Measurements from ENCODE around the gene LEF1.
A peak's percentile ranks its signal among the peaks of the same experiment; 100 is the strongest.

DNA sequence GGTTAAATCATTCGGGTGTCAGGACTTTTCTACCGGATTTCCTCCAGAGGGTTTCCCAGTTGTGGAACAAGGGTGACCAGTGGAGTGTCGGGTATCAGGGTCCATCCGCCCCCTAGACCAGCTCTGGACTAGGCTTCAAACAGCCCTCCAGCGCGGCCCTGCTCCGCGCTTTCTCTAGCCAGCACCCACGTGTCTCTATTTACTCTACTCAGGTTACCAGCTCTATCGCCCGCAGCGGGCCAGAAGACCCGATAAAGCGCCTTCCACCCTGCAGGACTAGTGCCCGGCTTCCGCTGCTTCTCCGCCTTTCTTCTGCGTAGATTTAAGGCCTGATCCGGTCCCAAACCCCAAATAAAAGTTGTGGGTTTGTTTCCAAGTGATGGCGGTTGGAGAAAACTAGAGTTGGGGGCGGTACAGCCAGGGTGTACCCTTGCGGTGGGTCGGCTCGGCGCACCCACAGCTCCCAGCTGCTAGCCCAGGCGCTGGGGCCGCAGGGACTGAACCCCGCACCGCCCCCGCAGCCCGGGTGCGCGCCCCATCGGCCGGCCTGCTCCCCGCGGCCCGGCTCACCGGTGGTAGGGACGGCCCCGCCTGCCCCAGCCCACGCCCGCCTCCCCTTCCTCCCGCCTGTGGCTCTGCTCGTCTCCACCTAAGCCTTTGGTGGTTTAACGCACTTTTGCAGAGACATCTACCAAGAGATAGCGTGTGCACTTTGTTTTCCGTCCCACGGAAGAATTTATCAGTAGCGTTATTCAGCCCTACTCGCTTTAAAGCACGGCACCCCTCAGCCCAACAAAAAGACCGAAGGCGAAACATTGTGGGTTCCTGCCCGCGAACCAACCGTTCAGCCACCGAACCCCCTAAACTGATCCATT, 2.1 kb downstream of the LEF1 start:
- peak; percentile 25 for TF ChIP-seq EZH2 (IDR thresholded peaks at IDR 0.05; ENCODE audit: low read depth, unreplicated experiment)
- TF ChIP-seq CREB1 (CRISPR knock-in tag; IDR thresholded peaks at IDR 0.05; ENCODE audit: low read depth): no peak

All from GM23338 (cell line).